H1 (cell line): ENCODE measurements around the gene ZPBP2. TPM values are rescaled to one million over a fixed set of nuclear protein-coding genes. Genes with fewer than 3 reads are reported as not detected.
A peak's percentile ranks its signal among the peaks of the same experiment; 100 is the strongest.

ENCODE experiments used
- CTCF ChIA-PET: fragments of 300-600 bp; sonication (Branson Sonifier 250); formaldehyde crosslinking; loops from one replicate; lab custom pipeline; 2021; ENCODE audit not compliant: partially characterized antibody; lab: Charles Lee
- POLR2A ChIA-PET: fragments of 300-600 bp; sonication (Branson Sonifier 250); formaldehyde crosslinking; loops from one replicate; lab custom pipeline; 2021; ENCODE audit warnings: inconsistent platforms; ENCODE audit not compliant: partially characterized antibody; lab: Charles Lee
- DNase-seq, 2 experiments: peaks; one replicate each; pipeline versions ENCODE4 v3.0.0 to v3.0.0-alpha.2; 2010 to 2022; ENCODE audit warnings: low spot score in 2 of 2, low read depth in 1 of 2, mixed read lengths in 1 of 2
- FAIRE-seq: peaks from 2 replicates; lab custom pipeline; 2011; peaks lifted over from hg19 to GRCh38; lab: Jason Lieb, UNC
- H2AFZ ChIP-seq: 2 replicates; pipeline ENCODE4 v1.8.1; 2012; ENCODE audit warnings: low read length, inconsistent platforms
- H2AK5ac ChIP-seq: 2 replicates; pipeline ENCODE4 v1.6.1; 2013; ENCODE audit warnings: low read depth, low read length
- H2BK120ac ChIP-seq: replicated peaks from 2 replicates; pipeline ENCODE3; 2013; ENCODE audit warnings: low read depth, low read length, inconsistent platforms
- H2BK12ac ChIP-seq: 2 replicates; pipeline ENCODE4 v1.6.1; 2013; ENCODE audit warnings: low read depth, low read length
- H2BK15ac ChIP-seq: 2 replicates; pipeline ENCODE4 v1.6.1; 2013; ENCODE audit warnings: low read length
- H2BK20ac ChIP-seq: 2 replicates; pipeline ENCODE4 v1.6.1; 2013; ENCODE audit warnings: low read length
- H2BK5ac ChIP-seq: 2 replicates; pipeline ENCODE4 v1.6.1; 2013; ENCODE audit warnings: low read depth, low read length
- H3K14ac ChIP-seq: 2 replicates; pipeline ENCODE4 v1.6.1; 2013; ENCODE audit warnings: inconsistent platforms; ENCODE audit not compliant: insufficient read length
- H3K18ac ChIP-seq: 2 replicates; pipeline ENCODE4 v1.6.1; 2013; ENCODE audit warnings: low read length; ENCODE audit errors: extremely low read depth
- H3K23ac ChIP-seq: 2 replicates; pipeline ENCODE4 v1.6.1; 2013; ENCODE audit warnings: inconsistent platforms; ENCODE audit not compliant: insufficient read length
- H3K23me2 ChIP-seq: 2 replicates; pipeline ENCODE4 v1.6.1; 2013; ENCODE audit warnings: low read depth, low read length
- H3K27ac ChIP-seq: 2 replicates; pipeline ENCODE4 v1.6.1; 2011; ENCODE audit warnings: low read depth, low read length, inconsistent platforms
- H3K27me3 ChIP-seq, 4 experiments: replicated peaks in 1 of 4; 1 replicate in 1 of 4; 2 replicates in 3 of 4; pipeline versions ENCODE4 v1.6.1 to v1.8.1; 2011 to 2013; ENCODE audit warnings: low read length in 3 of 4, mild to moderate bottlenecking in 3 of 4, inconsistent platforms in 2 of 4, mixed read lengths in 2 of 4, moderate library complexity in 1 of 4; ENCODE audit not compliant: control insufficient read depth in 3 of 4, insufficient read depth in 3 of 4; ENCODE audit errors: extremely low read depth in 1 of 4
- H3K36me3 ChIP-seq, 4 experiments: 2 replicates each; pipeline versions ENCODE4 v1.6.1 to v1.8.1; 2011 to 2013; ENCODE audit warnings: mild to moderate bottlenecking in 4 of 4, low read length in 3 of 4, moderate library complexity in 2 of 4, control low read depth in 1 of 4, inconsistent platforms in 1 of 4; ENCODE audit not compliant: insufficient read depth in 4 of 4, control insufficient read depth in 2 of 4
- H3K4ac ChIP-seq: replicated peaks from 2 replicates; pipeline ENCODE3; 2013; ENCODE audit warnings: low read length, low read depth, mixed read lengths, inconsistent platforms; ENCODE audit not compliant: insufficient read length
- H3K4me1 ChIP-seq, 4 experiments: replicated peaks in 1 of 4; 1 replicate in 1 of 4; 2 replicates in 3 of 4; pipeline versions ENCODE4 v1.6.1 to v1.8.1; 2011 to 2013; ENCODE audit warnings: low read length in 3 of 4, inconsistent platforms in 2 of 4, mixed read lengths in 1 of 4; ENCODE audit not compliant: insufficient read depth in 4 of 4, control insufficient read depth in 3 of 4
- H3K4me2 ChIP-seq, 2 experiments: 2 replicates each; pipeline versions ENCODE4 v1.6.1 to v1.8.1; 2011 to 2013; ENCODE audit warnings: low read depth in 2 of 2, low read length in 2 of 2, control low read depth in 1 of 2, inconsistent platforms in 1 of 2, mild to moderate bottlenecking in 1 of 2; ENCODE audit not compliant: insufficient read depth in 1 of 2
- H3K4me3 ChIP-seq, 4 experiments: fragments of 200-600, 300-600 bp in 1 of 4; sonication (generic), shearing (Covaris generic), sonication (Bioruptor Twin) in 1 of 4; 2 replicates each; pipeline versions ENCODE4 v1.5.1 to v1.8.1; 2011 to 2016; ENCODE audit warnings: low read length in 4 of 4, low read depth in 3 of 4, control low read depth in 2 of 4, inconsistent platforms in 2 of 4, mild to moderate bottlenecking in 2 of 4, mixed read lengths in 1 of 4, moderate library complexity in 1 of 4; ENCODE audit not compliant: insufficient read depth in 2 of 4; ENCODE audit errors: extremely low read depth in 1 of 4
- H3K56ac ChIP-seq: replicated peaks from 2 replicates; pipeline ENCODE3; 2013; ENCODE audit warnings: low read depth, mild to moderate bottlenecking, mixed read lengths, low read length, inconsistent platforms; ENCODE audit not compliant: insufficient read length
- H3K79me1 ChIP-seq: 2 replicates; pipeline ENCODE4 v1.6.1; 2013; ENCODE audit warnings: low read depth, low read length, control low read depth
- H3K79me2 ChIP-seq, 2 experiments: 2 replicates each; pipeline versions ENCODE4 v1.6.1 to v1.8.1; 2012 to 2013; ENCODE audit warnings: low read length in 2 of 2, mild to moderate bottlenecking in 2 of 2, inconsistent platforms in 1 of 2; ENCODE audit not compliant: insufficient read depth in 2 of 2, control insufficient read depth in 1 of 2
- H3K9ac ChIP-seq, 4 experiments: replicated peaks in 1 of 4; 1 replicate in 1 of 4; 2 replicates in 3 of 4; pipeline versions ENCODE4 v1.6.1 to v1.8.1; 2011 to 2013; ENCODE audit warnings: low read depth in 3 of 4, low read length in 3 of 4, control low read depth in 2 of 4, mild to moderate bottlenecking in 2 of 4, moderate library complexity in 2 of 4, inconsistent platforms in 1 of 4; ENCODE audit errors: extremely low read depth in 1 of 4
- H3K9me3 ChIP-seq, 2 experiments: 2 replicates each; pipeline versions ENCODE4 v1.6.1 to v1.8.1; 2012 to 2013; ENCODE audit warnings: mild to moderate bottlenecking in 2 of 2, moderate library complexity in 2 of 2, control low read depth in 1 of 2, inconsistent platforms in 1 of 2, low read depth in 1 of 2, low read length in 1 of 2, mixed read lengths in 1 of 2; ENCODE audit not compliant: insufficient read depth in 2 of 2
- H4K20me1 ChIP-seq, 2 experiments: replicated peaks in 1 of 2; 2 replicates each; pipeline versions ENCODE3 to v1.8.1; 2011 to 2013; ENCODE audit warnings: inconsistent platforms in 2 of 2, low read length in 2 of 2, mild to moderate bottlenecking in 1 of 2; ENCODE audit not compliant: insufficient read depth in 2 of 2, control insufficient read depth in 1 of 2
- H4K5ac ChIP-seq: 2 replicates; pipeline ENCODE4 v1.6.1; 2013; ENCODE audit warnings: low read length, low read depth, mixed read lengths, inconsistent platforms; ENCODE audit not compliant: insufficient read length
- H4K8ac ChIP-seq: 2 replicates; pipeline ENCODE4 v1.8.0; 2013; ENCODE audit warnings: mild to moderate bottlenecking, moderate library complexity, low read length, inconsistent platforms; ENCODE audit not compliant: insufficient read depth; ENCODE audit errors: extremely low read depth
- H4K91ac ChIP-seq: replicated peaks from 2 replicates; pipeline ENCODE3; 2013; ENCODE audit warnings: low read length, mixed read lengths, inconsistent platforms; ENCODE audit not compliant: insufficient read length
- POLR2A ChIP-seq, 2 experiments: IDR thresholded peaks; 1 replicate in 1 of 2; 2 replicates in 1 of 2; pipeline ENCODE4 v1.6.1; 2011; ENCODE audit warnings: low read depth in 2 of 2, low read length in 2 of 2, mild to moderate bottlenecking in 2 of 2; ENCODE audit errors: control extremely low read depth in 1 of 2
- SP2 ChIP-seq: IDR thresholded peaks from 2 replicates; pipeline ENCODE4 v1.6.1; 2012; ENCODE audit warnings: mild to moderate bottlenecking, low read length, inconsistent platforms
- WGBS, 2 experiments: shearing (Covaris generic) in 1 of 2; methylation state at CpG; one replicate each; pipeline versions ENCODE4 v1.1.6 to v1.1.7; 2013 to 2015; ENCODE audit warnings: low lambda C conversion rate in 2 of 2, mixed read lengths in 2 of 2, inconsistent platforms in 1 of 2, low coverage in 1 of 2, missing lambda C conversion rate in 1 of 2; ENCODE audit not compliant: insufficient replicate concordance in 2 of 2, insufficient coverage in 1 of 2, insufficient read length in 1 of 2; ENCODE audit errors: extremely low coverage in 1 of 2, missing lambda C conversion rate in 1 of 2; 5-methylcytosine and 5-hydroxymethylcytosine counted together
- polyA plus RNA-seq, 7 experiments: library from polyadenylated mRNA; depleted of rRNA in 3 of 7; stranded (reverse) in 5 of 7; unstranded in 2 of 7; fragments of >200 nt in 5 of 7; fragments of 200-250 nt in 2 of 7; gene quantifications; 1 replicate in 5 of 7; 2 replicates in 1 of 7; 4 replicates in 1 of 7; pipeline versions ENCODE4 v1.2.1 to v1.2.3, GENCODE V29; 2011 to 2013; ENCODE audit warnings: missing spikeins in 2 of 7, mixed read lengths in 2 of 7
- total RNA-seq: library from RNA; stranded (reverse); fragmentation: NEBNext Ultra II Directional; extraction: Animal tissue kit (Norgen Biotek cat#: 25700); gene quantifications from 2 replicates; pipeline ENCODE4 v1.2.1, GENCODE V29; 2021

The ZPBP2 gene
- total and polyA plus RNA-seq, 2 of the 8 experiments (the other 6 are each of a cell fraction or from before 2014, with no cell fraction given): not detected

- Histone ChIP-seq H2BK15ac (no peak overlapping the region), H3K4me3 (peak overlapping the region; percentile 75 to 94 (median 86); a peak in 5 of 8 replicates), H2BK12ac (no peak overlapping the region), H3K4ac (no peak overlapping the region), H3K56ac (no peak overlapping the region), H2BK20ac (no peak overlapping the region), H3K9me3 (no peaks in the 10 kb centered on the region), H2AFZ (no peak overlapping the region), H2BK120ac (no peak overlapping the region), H3K79me2 (peaks cover 0 to 30% of the 10 kb centered on the region in 2 experiments; a peak in 2 of 4 replicates), H2AK5ac (no peak overlapping the region), H3K27me3 (no peaks in the 10 kb centered on the region), H4K91ac (no peak overlapping the region), H4K8ac (no peak overlapping the region), H3K4me1 (peaks cover 9 to 26% (median 14%) of the 10 kb centered on the region in 4 experiments), H3K14ac (no peak overlapping the region), H4K5ac (no peak overlapping the region), H3K4me2 (peak overlapping the region; percentile 82 to 89), H3K27ac (no peak overlapping the region), H3K23ac (no peak overlapping the region), H3K79me1 (peaks cover 13% of the 10 kb centered on the region), H4K20me1 (peaks cover 18 to 19% of the 10 kb centered on the region in 2 experiments), H2BK5ac (no peak overlapping the region), H3K18ac (no peak overlapping the region), H3K36me3 (peaks cover 11 to 22% (median 17%) of the 10 kb centered on the region in 4 experiments; a peak in 7 of 8 replicates), H3K23me2 (peaks cover 8% of the 10 kb centered on the region; the same call in 1 of the 2 replicates), H3K9ac (peak overlapping the region in 2 of 4 experiments; percentile 73 to 74; a peak in 3 of 7 replicates)
- 90% methylated on average over 4 of the region's 4 CpGs; no CpG with 5 or more reads in 1 of the 2 experiments for WGBS, 2 experiments
- DNase-seq: no peak
- ChIA-PET POLR2A (interaction anchor here (0.9 to 2.8 kb wide), 9 partner anchors 9 to 56 kb away, joined by 3 to 10 read pairs (median 4); partner anchors contain the start of gene PSMD3), CTCF (interaction anchor here (1.3 to 1.5 kb wide), 2 partner anchors 9 to 29 kb away, joined by 3 to 6 read pairs; no protein-coding TSS in a partner anchor)
- FAIRE-seq: no peak
- TF ChIP-seq POLR2A (IDR thresholded peaks at IDR 0.05; ENCODE audit: control extremely low read depth in 1 of 2, low read depth in 2 of 2, low read length in 2 of 2): no peak
- no peak for TF ChIP-seq SP2
These were observed 58.2 kb downstream of the ZPBP2 start for GRCh38 chr17:39926135-39926587.
